ENCODE measurements around the gene AGPAT1.
"Not testable (repeated sequence)": the region's sequence is repeated elsewhere in the genome, so short reads cannot be mapped to it uniquely, and the experiment has no call there.

Gene AGPAT1

GRCh38 chr6:32146687-32147086 lies 29.2 kb downstream of the AGPAT1 start:
- no peak for DNase-seq

- no peak for DNase-seq
Observed at GRCh38 chr6:32146287-32146686, 29.6 kb downstream of the AGPAT1 start.

- not testable (repeated sequence) for DNase-seq
Observed at GRCh38 chr6:32144238-32144637, 31.6 kb downstream of the AGPAT1 start.

GRCh38 chr6:32140420-32141046 lies 35.4 kb downstream of the AGPAT1 start:
- no peak for DNase-seq

GRCh38 chr6:32139590-32139989 lies 36.3 kb downstream of the AGPAT1 start:
- DNase-seq, result no peak

GRCh38 chr6:32137454-32137853 lies 38.4 kb downstream of the AGPAT1 start:
- no peak for DNase-seq

- no peak for DNase-seq
Observed at GRCh38 chr6:32133786-32134185, 42.1 kb downstream of the AGPAT1 start.

- DNase-seq, result no peak
Observed at GRCh38 chr6:32132110-32132509, 43.8 kb downstream of the AGPAT1 start.

- no peak for DNase-seq
Observed at GRCh38 chr6:32131439-32131948, 44.4 kb downstream of the AGPAT1 start.

GRCh38 chr6:32129297-32130088 lies 46.4 kb downstream of the AGPAT1 start:
- DNase-seq, result no peak

GRCh38 chr6:32128751-32129296 lies 47.1 kb downstream of the AGPAT1 start:
- no peak for DNase-seq

- peak; percentile 97 for DNase-seq
Observed at GRCh38 chr6:32127717-32128592, 47.9 kb downstream of the AGPAT1 start, which contains the start of gene ATF6B. Gene ATF6B, minus strand, starts transcription at chr6:32128246. Its CDS starts 39 bp downstream, at chr6:32128207.

- no peak for DNase-seq
Observed at GRCh38 chr6:32127409-32127716, 48.5 kb downstream of the AGPAT1 start.

GRCh38 chr6:32126880-32127279 lies 49.0 kb downstream of the AGPAT1 start:
- DNase-seq, result no peak

GRCh38 chr6:32123681-32124080 lies 52.2 kb downstream of the AGPAT1 start:
- no peak for DNase-seq

GRCh38 chr6:32120573-32121059 lies 55.3 kb downstream of the AGPAT1 start:
- no peak for DNase-seq

- peak; percentile 68 for DNase-seq
Observed at GRCh38 chr6:32118782-32119628, 56.9 kb downstream of the AGPAT1 start.
